GM18873 (cell line): ENCODE results near the gene LGR6.
"Not testable (repeated sequence)": the region's sequence is repeated elsewhere in the genome, so short reads cannot be mapped to it uniquely, and the experiment has no call there.

ENCODE experiments used
- ATAC-seq: cut with Tn5 transposase; IDR thresholded peaks from one replicate; pipeline ENCODE4 v1.9.1; 2021; ENCODE audit warnings: mild to moderate bottlenecking, moderate library complexity, moderate number of reproducible peaks; ENCODE audit not compliant: unreplicated experiment, low FRiP score

Gene LGR6

DNA sequence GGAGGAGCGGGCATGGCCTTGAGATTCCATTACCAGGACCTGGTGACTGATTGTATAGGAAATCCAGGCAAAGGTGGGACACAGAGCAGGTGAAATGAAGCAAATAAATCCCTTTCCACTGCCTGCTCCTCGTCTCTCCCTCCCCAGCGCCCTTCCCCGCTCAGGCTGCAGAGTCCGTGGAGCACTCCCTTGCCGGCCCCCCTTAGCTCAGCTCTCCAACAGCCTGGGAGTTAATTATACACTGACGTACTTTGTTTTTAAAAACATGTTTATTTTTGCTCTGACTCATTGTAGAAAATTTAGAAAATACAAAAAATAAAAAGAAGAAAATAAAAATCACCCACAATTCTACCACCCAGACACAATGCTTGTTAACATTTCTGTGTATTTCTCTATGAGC lies 61.7 kb downstream of the LGR6 start:
- ATAC-seq = no peak

DNA sequence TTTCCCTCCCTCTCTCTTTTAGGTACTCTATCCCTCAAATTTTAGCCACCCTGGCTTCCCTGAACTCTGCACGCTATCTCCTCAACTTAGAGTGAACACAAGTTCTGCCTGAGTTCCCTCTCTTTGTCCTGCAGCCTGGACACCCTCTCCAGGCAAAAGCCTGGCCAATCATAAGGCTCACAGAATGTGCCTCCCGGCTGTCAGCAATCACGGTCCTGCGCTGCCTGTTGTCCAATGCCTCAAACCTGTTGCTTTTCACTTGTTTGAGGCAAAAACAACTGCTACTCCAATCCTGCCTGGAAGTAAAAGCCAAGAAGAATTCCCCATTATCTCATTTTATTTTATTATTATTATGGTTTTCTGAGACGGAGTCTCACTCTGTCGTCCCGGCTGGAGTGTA lies 66.1 kb downstream of the LGR6 start:
- ATAC-seq = no peak

DNA sequence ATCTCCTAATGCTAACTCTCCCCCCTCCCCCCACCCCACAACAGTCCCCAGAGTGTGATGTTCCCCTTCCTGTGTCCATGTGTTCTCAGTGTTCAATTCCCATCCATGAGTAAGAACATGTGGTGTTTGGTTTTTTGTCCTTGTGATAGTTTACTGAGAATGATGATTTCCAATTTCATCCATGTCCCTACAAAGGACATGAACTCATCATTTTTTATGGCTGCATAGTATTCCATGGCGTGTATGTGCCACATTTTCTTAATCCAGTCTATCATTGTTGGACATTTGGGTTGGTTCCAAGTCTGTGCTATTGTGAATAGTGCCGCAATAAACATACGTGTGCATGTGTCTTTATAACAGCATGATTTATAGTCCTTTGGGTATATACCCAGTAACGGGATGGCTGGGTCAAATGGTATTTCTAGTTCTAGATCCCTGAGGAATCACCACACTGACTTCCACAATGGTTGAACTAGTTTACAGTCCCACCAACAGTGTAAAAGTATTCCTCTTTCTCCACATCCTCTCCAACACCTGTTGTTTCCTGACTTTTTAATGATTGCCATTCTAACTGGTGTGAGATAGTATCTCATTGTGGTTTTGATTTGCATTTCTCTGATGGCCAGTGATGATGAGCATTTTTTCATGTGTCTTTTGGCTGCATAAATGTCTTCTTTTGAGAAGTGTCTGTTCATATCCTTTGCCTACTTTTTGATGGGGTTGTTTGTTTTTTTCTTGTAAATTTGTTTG lies 67.8 kb downstream of the LGR6 start:
- not testable (repeated sequence) for ATAC-seq

DNA sequence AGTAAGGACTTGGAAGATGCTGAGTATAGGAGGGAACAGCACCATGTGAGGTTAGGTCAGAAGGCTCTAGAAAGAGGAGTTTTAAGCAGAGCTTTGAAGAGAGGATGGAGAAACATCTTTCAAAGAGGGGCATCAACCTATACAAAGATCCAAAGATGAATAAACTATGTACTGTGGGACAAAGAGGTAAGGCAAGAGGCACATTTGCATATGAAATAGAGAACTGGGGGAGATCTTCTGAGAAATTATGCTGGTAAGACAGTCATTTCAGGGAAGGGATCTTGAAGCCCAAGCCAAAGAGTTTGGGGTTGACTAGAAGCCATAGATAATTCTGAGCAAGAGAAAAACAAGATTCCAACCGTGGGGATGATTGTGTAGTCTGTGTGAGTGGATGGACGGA lies 70.0 kb downstream of the LGR6 start:
- no peak for ATAC-seq

DNA sequence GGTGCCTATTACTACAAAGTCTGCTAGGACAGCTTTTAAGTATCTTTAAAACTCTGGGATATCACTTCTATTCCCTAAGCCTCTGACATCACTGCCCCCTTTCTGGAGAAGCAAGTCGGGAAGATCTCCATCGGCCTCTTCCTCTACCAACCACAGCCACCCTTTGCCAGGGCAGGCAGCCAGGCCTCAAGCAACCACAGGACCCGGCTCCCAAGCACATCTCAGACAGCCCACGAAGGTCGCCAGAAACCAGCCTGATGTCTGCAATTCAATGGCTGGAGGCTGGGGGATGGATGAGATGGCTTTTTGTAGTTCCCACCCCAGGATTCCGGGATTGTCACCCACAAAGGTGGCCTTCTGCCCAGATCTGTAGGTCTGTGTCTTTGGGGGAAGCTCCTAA lies 70.7 kb downstream of the LGR6 start:
- ATAC-seq = no peak

DNA sequence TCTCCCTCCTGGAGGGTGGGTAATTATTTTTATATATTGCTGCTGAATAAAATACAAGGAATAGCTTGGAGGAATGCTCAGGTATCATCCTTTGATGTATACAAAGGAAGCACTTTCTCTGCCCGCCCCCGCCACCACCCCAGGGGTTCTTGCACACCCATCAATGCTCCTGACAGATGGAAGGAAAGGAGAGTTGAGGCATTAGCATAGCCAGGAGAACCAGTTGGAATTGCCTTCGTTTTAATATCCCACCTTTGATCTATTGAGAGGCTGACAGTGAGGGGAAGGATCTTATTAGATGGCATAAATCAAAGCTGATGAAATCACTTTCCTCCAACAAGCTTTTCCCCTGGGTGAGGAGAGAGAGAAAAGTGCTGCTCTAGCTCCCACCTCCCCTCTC lies 71.1 kb downstream of the LGR6 start:
- no peak for ATAC-seq

DNA sequence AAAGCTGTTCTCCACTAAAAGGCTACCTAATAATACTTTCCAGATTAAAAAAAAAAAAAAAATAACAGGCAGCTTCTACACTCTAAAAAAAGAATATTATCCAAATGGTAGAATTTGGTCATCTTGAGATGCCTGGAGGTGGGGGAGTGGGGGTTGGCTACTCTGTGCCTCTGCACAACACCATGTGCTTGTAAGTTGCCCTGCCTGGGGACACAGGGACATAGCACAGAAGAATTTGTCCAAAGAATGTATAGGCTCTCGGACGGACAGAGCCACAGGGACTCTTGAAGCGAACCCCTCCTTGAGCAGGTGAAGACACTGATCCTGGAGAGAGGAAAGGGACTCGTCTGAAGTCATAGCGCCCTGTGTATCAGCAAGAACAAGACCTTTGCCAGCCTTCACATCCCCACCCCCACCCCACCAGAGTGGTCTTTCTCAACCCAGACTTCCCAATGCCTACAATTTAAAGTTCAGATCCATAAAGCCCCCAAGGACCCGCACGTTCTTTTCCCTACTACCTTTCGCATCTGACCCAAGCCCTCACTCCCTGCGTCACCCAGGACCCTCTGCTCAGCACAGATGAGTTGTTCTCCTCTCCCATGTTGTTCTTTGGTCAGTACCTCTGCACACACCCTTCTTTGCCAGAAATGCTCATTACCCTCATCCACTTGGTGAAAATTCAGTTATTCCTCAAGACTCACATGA lies 72.6 kb downstream of the LGR6 start:
- no peak for ATAC-seq

DNA sequence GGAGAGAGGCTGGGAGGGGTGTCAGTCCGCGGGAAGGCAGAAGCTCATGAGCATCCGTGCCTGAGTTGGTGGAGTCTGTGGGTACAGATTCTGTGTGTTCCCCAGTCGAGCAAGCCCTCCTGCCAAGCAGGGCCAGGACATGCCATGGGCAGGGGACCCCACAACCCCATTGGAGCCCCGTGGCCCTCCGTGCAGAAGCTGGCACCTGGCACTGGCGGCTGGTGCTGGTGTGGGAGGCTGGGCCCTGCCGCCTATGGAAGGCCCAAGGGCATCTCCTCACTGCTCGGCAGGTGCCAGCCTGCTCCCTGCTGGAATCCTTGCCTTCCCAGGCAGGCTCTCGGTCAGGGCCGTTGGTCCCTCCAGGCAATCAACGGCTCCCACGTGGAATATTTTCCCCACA lies 74.4 kb downstream of the LGR6 start:
- no peak for ATAC-seq

DNA sequence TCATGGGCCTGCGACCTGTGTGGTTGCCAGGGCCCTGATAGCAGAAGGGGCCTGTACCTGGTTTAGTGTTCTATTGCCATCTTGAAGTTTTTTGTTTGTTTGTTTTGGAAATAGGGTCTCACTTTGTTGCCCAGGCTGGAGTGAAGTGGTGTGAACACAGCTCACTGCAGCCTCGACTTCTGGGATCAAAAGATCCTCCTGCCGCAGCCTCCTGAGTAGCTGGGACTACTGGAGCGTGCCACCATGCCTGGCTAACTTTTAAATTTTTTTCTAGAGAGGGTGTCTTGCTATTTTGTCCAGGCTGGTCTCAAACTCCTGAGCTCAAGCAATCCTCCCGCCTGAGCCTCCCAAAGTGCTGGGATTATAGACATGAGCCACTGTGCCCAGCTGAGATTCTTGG lies 75.2 kb downstream of the LGR6 start:
- no peak for ATAC-seq

DNA sequence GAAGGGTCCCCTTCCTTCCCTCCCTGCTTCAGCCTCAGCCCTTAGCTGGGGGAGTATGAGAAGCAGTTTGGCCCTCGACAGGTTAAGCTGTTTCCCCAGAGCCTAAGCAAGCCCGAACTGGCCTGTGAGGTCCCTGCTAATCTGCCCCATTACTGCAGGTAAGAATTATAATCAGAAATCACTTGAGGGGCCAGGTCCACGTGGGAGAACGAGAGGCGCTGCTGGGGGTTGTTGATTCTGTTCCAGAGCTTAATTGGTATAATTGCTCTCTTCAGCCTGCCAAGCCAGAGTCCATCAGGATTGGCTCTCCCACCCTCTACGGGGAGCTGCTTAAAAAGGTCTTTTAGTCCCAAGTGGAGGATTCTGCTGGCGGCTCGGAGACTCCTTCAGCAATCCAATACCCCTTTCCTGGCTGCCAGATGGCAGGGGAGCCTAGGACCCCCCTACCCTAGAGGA lies 77.3 kb downstream of the LGR6 start:
- ATAC-seq = no peak

DNA sequence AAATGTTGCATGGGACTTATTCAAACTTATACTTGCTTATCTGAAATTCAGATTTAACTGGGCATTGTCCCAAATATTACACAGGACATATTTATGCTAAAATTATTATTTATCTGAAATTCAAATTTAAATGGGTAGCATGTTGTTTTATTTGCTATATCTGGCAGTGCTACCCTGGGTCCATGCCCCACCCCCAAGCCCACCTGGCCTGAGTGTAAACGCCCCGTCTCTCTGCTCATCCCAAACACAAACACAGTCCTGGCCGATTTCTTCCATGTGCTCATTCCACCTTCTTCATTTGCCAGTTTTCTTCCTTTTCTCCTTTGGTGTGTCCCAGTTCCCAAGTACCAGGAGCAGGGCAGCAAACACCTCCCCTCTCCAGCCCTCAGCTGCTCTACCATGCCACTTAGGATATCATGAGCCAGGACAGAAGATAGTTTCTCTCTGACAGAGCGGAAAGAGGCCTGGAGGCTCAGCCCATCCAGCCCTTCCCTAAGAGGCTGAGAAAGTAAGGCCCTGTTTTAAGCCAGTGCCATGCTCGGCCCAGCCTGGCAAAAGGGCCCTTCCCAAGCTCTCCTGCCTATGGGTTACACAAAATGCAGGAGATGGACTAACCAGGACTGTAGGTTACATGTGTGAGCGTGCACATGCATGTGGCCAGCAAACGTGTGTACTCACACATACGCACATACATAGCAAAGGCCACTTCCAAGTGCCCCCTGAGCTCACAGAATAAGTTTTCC lies 78.7 kb downstream of the LGR6 start:
- no peak for ATAC-seq

DNA sequence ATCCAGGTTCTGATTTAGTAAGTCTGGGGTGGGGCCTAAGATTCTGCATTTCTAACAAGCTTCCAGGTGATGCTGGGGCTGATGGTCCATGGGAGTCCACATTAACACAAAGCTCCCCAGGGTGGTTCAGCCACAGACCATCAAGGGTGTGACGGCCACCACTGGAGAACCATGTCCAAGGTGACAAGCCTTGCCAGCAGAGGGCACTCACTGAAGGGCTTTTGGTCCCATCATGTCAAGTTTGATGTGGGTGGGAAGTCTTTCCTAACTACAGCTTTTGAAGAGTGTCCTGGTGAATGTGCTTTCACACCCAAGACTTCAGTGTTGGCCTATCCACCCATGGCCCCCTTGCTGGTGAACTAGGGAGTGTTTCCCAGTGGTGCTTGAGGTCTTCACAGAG lies 81.0 kb downstream of the LGR6 start:
- ATAC-seq = no peak

DNA sequence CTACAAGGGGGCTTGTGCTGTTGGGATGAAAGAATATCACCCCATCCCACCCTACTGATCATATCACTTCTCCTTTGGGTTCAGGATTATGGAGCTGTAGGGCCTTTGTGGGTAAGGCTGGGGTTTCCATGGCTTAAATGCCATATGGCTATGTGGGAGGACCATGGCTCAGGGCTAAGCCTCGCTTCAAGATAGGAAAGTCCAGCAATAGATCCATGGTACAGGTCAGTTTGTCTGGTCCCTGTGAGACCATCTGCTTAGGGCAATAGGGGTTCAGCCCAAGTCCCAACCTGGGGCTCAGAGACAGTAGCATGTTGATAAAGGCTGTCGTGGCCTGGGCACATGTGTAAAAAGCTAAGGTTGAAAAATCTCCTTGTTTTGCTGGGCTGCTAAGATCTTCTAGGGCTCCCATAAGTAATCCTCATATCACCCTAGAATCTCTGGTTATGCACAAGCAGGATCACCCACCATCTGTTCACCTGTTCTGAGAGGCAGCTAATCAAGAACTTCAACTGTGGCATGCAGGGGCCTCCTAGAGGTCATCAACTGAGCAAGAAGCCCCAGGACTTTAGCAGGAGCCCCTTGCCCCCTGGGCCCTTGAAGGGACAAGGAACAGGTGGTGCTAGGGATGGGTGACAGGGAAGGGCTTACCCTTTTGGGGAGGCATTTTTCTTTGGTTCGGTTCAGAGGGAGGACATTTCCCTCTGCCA lies 81.6 kb downstream of the LGR6 start:
- ATAC-seq = no peak

DNA sequence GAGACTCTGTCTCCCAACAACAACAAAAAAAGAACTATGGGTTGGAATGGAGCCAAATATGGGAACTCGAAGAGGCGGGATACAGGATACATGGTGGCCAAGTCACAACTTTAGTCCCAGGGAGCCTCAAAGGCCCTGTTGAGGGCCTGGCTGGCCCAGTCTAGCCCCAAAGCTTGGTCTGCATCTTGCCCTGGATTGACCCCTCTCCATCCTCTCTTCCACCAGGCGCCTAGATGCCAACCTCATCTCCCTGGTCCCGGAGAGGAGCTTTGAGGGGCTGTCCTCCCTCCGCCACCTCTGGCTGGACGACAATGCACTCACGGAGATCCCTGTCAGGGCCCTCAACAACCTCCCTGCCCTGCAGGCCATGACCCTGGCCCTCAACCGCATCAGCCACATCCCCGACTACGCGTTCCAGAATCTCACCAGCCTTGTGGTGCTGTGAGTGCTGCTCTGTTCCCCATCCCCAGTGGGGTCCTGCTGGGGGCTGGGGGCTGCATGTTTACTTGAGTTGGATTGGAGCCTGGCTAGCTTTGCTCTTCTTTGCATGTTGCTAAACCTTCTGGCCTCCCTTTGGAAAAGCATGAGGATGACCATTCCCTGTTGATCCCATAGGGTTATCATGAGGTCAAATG lies 82.6 kb downstream of the LGR6 start:
- no peak for ATAC-seq

DNA sequence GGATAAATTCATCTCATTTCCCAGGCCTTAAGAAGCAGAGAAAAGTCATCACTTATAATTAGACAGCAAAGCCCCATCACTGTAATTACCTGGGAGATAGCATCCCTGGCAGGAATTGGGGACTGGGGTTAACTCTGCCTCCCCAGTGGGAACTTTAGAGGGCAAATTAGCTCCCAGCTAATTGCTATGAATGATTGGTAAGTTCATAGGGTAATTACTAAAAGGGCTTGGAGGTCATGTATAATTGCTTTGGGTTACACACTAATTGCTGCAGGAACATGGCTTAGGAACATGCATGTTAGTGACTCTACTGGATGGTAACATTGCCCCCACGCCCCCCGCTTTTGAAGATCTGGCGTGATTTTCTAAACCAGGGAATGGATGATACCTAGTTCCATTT lies 83.3 kb downstream of the LGR6 start:
- ATAC-seq = no peak

DNA sequence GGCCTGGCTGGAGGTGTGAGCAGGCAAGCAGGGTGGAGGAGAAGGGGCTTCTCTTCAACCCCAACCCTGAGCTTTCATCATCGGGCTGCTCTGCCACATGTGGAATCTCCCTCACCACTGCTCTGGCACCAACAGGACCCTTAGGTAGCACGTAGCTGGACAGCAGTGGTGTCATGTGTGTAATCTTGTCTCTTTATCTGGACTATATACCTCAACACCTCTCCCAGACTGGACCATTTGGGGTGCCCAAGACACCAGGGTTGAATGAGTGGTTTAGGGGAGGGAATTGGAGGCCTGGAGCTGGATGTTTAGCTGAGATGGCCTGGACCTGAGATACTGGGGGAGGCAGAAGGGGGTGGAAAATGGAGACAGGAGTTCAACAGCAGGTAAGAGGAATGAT lies 85.2 kb downstream of the LGR6 start:
- ATAC-seq = no peak

DNA sequence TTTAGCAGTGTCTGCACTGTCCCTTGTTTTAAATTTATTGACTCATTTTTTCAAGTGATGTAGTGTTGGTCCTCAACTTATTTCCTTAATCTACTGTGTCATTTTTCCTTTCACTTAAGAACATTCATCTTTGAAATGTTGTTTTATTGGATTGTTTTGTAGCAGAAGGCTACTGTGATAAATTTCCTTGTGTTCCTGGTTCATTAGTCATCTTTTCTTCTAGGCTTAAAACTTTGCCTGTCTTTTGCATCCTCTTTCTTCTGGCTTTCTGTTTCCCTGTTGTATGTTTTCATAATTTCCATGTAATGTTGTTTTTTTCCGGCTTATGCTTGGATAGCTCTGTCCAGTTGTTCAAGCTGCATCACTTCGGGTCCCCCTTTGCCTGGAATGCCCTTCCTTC lies 86.2 kb downstream of the LGR6 start:
- ATAC-seq = no peak

DNA sequence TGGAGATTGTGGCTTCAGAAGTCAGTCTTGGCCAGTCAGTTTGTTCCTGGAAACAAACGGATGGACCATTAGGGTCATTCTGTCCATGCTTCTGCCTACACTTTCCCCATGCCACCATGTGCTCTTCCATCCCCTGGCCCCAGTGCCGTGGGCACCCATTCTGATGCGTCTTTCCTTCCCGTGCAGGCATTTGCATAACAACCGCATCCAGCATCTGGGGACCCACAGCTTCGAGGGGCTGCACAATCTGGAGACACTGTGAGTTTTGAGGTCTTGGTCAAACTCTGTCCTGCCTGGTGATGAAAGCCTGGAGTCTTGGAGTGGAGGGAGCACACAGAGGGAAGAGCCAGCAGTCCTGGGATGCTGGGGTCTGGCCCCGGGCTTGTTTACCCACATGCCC lies 87.0 kb downstream of the LGR6 start:
- ATAC-seq = no peak

DNA sequence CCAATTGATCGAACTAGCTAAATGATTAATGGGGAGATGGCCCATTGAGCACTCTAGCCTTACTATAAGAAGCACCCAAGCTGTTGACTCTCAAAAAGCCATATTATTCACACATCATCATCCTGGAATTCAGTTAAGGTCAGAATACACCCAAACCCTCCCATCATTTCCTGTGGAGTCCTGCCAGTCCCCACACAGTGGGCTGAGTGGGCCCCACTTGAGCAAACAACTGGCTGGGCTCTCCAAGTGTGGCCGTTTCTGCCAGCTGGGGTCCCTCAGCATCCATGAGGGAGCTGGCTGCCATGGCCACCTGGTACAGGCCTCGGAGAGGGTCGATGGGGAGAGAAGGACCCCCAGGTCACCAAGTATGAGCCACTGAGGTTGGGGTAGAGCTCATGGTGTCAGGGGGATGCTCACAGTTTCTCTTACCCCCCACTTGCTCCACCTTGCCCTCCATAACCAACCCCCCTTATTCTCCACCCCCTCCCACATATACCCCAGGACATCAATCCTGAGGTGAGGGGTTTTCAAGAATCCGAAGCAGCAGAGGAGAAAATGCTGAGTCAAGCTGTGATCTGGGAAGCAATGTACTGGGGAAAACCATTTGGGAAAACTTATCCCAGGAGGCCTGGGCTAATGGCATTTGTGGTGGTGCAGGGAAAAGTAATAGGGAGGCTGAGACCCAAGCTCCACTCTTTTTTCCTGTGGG lies 87.9 kb downstream of the LGR6 start:
- ATAC-seq = no peak

DNA sequence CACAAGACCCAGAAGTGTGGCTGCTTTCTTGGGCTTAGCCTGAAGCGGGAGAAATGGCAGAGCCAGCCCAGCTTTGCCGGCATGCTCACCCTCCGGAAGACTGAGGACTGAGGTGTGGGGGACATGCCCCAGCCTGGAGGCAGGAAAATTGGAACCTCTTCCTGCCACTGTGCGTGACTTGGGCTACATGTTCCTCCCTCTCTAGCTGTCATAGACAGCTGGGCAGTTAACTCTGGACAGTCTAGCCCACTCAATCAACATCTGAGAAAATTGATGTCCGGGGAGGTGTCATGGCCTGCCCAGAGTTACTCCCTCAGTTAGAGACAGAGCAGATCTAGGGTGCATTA lies 88.4 kb downstream of the LGR6 start:
- ATAC-seq = no peak
